HL-60 (cell line): ENCODE results near the gene TREM2.

Source experiments
- CTCF ChIP-seq: IDR thresholded peaks from one replicate; pipeline ENCODE4 v1.5.1; 2011; ENCODE audit warnings: low read length, control low read depth, inconsistent platforms; ENCODE audit not compliant: insufficient read depth
- GABPA ChIP-seq: IDR thresholded peaks from 2 replicates; pipeline ENCODE4 v1.6.1; 2012; ENCODE audit warnings: low read depth
- POLR2AphosphoS5 ChIP-seq: IDR thresholded peaks from 2 replicates; pipeline ENCODE4 v1.6.1; 2012; ENCODE audit warnings: low read depth
- REST ChIP-seq: IDR thresholded peaks from 2 replicates; pipeline ENCODE4 v1.6.1; 2012; ENCODE audit warnings: low read depth; ENCODE audit not compliant: insufficient replicate concordance

- no peak for TF ChIP-seq GABPA
- TF ChIP-seq CTCF = no peak
- TF ChIP-seq REST = no peak
- TF ChIP-seq POLR2AphosphoS5 = no peak
Measured at GRCh38 chr6:41199552-41200246, 36.8 kb upstream of the TREM2 start.
